ENCODE data around the gene ANO2. TPM values are rescaled to one million over a fixed set of nuclear protein-coding genes. Genes with fewer than 3 reads are reported as not detected.
"Not testable (repeated sequence)": the region's sequence is repeated elsewhere in the genome, so short reads cannot be mapped to it uniquely, and the experiment has no call there.

ANO2 gene
- total and polyA plus RNA-seq, 4 donors: 2.4 to 30.8 (median 27.8) TPM; not detected in 1

DNA sequence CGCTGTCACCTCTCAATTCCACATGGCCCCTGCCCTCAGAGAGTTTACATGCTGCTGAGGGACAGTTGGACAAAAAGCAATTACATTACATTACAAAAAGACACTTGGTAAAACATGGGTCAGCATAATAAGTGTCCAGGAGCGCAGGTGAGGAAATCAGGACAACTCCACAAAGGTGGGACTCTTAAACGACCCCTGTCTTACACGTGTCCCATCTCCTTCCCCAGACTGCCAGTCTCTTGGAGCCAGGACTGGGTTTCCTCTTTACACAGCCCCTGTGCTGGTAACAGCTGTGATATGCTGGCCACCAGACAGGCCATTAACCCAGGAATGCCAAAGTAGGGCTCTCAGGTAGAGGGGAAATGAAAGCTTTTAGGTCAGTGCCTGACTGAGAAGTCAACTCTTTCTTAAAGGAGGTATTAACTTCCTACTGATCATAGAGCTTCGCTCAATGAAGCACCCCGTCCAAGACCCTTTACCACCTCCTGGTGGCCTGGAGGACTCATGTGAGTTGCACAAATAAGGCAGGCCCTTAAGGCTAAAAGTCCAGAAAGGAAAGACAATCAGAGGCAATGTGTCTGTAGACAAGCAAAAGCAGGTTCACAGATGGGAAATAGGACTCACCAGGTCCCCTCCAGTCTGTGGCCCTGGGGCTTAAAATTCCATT, 55.5 kb downstream of the ANO2 start:
- H3K9me3 ChIP-seq (ENCODE audit: control insufficient read depth, low read length): no peaks in the 10 kb centered on the region
- H3K4me1 ChIP-seq (ENCODE audit: control insufficient read depth in 1 of 2, insufficient read depth in 2 of 2, low read length in 2 of 2): no peaks in the 10 kb centered on the region
- H3K36me3 ChIP-seq (ENCODE audit: control insufficient read depth in 1 of 2, insufficient read depth in 2 of 2, low read length in 1 of 2): no peaks in the 10 kb centered on the region
- no peak overlapping the region for H3K27ac ChIP-seq (ENCODE audit: low read depth in 1 of 2, low read length in 2 of 2)
- ATAC-seq (ENCODE audit: low FRiP score) (no peak), DNase-seq (no peak)
- 90 to 92% methylated on average over 6 of the region's 6 CpGs for WGBS, 2 donors
- intact Hi-C loops (cut with DNase I): no loop called here
- no peak overlapping the region for H3K4me3 ChIP-seq (ENCODE audit: low read length in 2 of 2)
- H3K27me3 ChIP-seq (ENCODE audit: control insufficient read depth in 1 of 2, insufficient read depth in 2 of 2, low read length in 1 of 2): peaks cover 0 to 2% of the 10 kb centered on the region in 2 donors

DNA sequence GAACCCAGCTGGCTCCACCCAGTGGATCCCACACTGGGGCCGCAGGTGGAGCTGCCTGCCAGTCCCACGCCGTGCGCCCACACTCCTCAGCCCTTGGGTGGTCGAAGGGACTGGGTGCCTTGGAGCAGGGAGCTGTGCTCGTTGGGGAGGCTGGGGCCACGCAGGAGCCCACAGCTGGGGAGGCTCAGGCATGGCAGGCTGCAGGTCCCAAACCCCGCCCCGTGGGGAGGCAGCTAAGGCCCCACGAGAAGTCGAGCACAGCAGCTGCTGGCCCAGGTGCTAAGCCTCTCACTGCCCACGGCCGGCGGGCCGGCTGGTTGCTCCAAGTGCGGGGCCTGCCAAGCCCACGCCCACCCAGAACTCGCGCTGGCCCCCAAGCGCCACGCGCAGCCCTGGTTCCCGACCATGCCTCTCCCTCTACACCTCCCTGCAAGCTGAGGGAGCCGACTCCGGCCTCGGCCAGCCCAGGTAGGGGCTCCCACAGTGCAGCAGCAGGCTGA, 56.2 kb downstream of the ANO2 start:
- 92 to 94% methylated on average over 26 of the region's 26 CpGs for WGBS, 2 donors
- intact Hi-C loops (cut with DNase I): no loop called here
- H3K4me1 ChIP-seq (ENCODE audit: control insufficient read depth in 1 of 2, insufficient read depth in 2 of 2, low read length in 2 of 2): no peaks in the 10 kb centered on the region
- H3K27ac ChIP-seq (ENCODE audit: low read depth in 1 of 2, low read length in 2 of 2): no peak overlapping the region
- DNase-seq (no peak), ATAC-seq (ENCODE audit: low FRiP score) (no peak)
- H3K36me3 ChIP-seq (ENCODE audit: control insufficient read depth in 1 of 2, insufficient read depth in 2 of 2, low read length in 1 of 2): no peaks in the 10 kb centered on the region
- peaks cover 0 to 2% of the 10 kb centered on the region in 2 donors for H3K27me3 ChIP-seq (ENCODE audit: control insufficient read depth in 1 of 2, insufficient read depth in 2 of 2, low read length in 1 of 2)
- no peak overlapping the region for H3K4me3 ChIP-seq (ENCODE audit: low read length in 2 of 2)
- no peaks in the 10 kb centered on the region for H3K9me3 ChIP-seq (ENCODE audit: control insufficient read depth, low read length)

DNA sequence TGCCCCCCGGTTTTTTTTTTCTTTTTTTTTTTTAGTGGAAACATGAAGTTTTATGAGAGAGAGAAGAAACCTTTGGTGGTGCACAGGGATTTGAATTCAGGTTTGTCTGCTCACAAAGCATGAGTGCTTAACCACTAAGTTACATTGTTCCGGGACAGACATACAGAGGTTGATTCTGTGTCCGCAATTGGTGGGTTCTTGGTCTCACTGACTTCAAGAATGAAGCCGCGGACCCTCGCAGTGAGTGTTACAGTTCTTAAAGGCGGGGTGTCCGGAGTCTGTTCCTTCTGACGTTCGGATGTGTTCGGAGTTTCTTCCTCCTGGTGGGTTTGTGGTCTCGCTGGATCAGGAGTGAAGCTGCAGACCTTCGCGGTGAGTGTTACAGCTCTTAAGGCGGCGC, 57.2 kb downstream of the ANO2 start:
- H3K4me3 ChIP-seq (ENCODE audit: low read length in 2 of 2); H3K27ac ChIP-seq (ENCODE audit: low read depth in 1 of 2, low read length in 2 of 2); DNase-seq; H3K36me3 ChIP-seq (ENCODE audit: control insufficient read depth in 1 of 2, insufficient read depth in 2 of 2, low read length in 1 of 2); H3K27me3 ChIP-seq (ENCODE audit: control insufficient read depth in 1 of 2, insufficient read depth in 2 of 2, low read length in 1 of 2); intact Hi-C loops (cut with DNase I); H3K4me1 ChIP-seq (ENCODE audit: control insufficient read depth in 1 of 2, insufficient read depth in 2 of 2, low read length in 2 of 2); H3K9me3 ChIP-seq (ENCODE audit: control insufficient read depth, low read length); ATAC-seq (ENCODE audit: low FRiP score): not testable (repeated sequence)
- 82 to 88% methylated on average over 16 of the region's 16 CpGs for WGBS, 2 donors

DNA sequence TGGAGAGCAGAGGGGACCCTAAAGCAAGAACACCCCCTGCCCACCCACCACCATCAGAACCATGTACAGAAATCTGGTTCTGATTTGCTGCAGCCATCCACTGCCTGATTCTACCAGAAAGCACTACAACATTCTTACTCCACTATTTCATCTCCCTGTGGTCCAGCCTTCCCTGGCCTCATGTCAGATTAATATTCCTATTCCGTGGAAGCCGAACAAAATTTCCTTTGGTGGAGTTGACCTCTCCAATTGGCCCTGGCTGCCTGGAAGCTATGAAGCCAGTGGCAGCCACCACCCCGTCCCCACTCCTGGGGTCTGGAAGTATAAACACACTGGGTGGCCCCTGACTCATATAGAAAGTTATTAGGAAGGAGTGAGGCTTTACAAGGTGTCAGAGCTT, 60.2 kb downstream of the ANO2 start:
- no peaks in the 10 kb centered on the region for H3K4me1 ChIP-seq (ENCODE audit: control insufficient read depth in 1 of 2, insufficient read depth in 2 of 2, low read length in 2 of 2)
- no peak for DNase-seq
- H3K4me3 ChIP-seq (ENCODE audit: low read length in 2 of 2): no peak overlapping the region
- 27 to 43% methylated on average over 3 of the region's 3 CpGs for WGBS, 2 donors
- no peaks in the 10 kb centered on the region for H3K9me3 ChIP-seq (ENCODE audit: control insufficient read depth, low read length)
- no peak for ATAC-seq (ENCODE audit: low FRiP score)
- H3K36me3 ChIP-seq (ENCODE audit: control insufficient read depth in 1 of 2, insufficient read depth in 2 of 2, low read length in 1 of 2): no peaks in the 10 kb centered on the region
- intact Hi-C loops (cut with DNase I): no loop called here
- H3K27ac ChIP-seq (ENCODE audit: low read depth in 1 of 2, low read length in 2 of 2): no peak overlapping the region
- peaks cover 0 to 2% of the 10 kb centered on the region in 2 donors for H3K27me3 ChIP-seq (ENCODE audit: control insufficient read depth in 1 of 2, insufficient read depth in 2 of 2, low read length in 1 of 2)

DNA sequence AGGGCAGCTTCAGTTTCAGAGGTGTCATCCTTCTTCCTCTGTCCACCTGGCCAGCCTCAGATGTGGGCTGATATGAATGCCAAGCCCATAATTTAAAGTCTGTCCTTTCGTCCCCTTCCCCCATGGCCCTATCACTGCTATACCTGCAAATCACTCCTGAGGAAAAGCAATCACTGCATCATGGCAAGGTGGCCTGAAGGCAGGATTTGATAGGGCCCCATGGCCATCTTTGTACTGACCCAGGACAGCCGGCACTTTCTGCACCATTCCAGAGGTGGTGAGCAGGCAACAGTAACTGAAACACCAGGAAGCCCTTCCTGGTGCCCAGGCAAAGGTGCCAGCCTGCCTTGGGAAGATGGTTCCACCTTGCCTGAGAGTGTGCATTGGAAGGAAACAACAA, 60.8 kb downstream of the ANO2 start:
- intact Hi-C loops (cut with DNase I): no loop called here
- DNase-seq: no peak
- Histone ChIP-seq H3K36me3 (ENCODE audit: control insufficient read depth in 1 of 2, insufficient read depth in 2 of 2, low read length in 1 of 2) (no peaks in the 10 kb centered on the region), H3K4me3 (ENCODE audit: low read length in 2 of 2) (no peak overlapping the region), H3K9me3 (ENCODE audit: control insufficient read depth, low read length) (no peaks in the 10 kb centered on the region), H3K27ac (ENCODE audit: low read depth in 1 of 2, low read length in 2 of 2) (no peak overlapping the region), H3K4me1 (ENCODE audit: control insufficient read depth in 1 of 2, insufficient read depth in 2 of 2, low read length in 2 of 2) (no peaks in the 10 kb centered on the region), H3K27me3 (ENCODE audit: control insufficient read depth in 1 of 2, insufficient read depth in 2 of 2, low read length in 1 of 2) (peaks cover 0 to 2% of the 10 kb centered on the region in 2 donors)
- no peak for ATAC-seq (ENCODE audit: low FRiP score)
- WGBS, 2 donors: 82 to 84% methylated on average over 2 of the region's 2 CpGs

DNA sequence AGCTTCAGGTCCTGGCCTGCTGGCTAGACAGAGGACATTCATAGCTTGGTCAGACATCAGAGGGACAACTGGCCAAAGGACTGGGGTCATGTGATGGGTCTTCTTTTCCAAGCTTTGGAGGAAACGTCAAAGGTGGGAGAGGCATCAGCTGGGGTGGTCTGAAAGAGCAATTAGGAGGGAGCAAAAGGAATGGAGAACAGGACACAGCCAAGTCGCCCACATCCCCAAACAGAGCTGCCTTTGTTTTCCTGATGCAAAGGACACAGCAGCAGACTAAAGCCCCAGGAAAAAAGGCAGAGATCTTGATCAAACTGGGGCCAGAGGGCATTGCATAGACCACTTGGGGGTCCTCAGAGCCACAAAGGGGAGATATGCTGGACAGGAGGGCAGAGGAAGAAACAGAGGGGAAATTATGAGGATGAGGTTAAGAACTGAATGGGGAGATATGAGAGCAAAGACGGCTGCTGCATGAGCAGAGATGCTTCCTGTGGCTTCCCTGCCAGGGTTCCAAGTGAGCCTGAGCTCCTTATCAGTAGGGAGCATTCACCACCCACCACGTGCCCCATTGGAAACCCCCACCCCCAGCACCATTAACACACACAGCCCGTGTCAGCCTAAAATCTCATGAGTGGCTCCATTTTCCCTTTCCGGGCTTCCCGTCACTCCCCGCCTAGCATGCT, 62.4 kb downstream of the ANO2 start:
- no peaks in the 10 kb centered on the region for H3K4me1 ChIP-seq (ENCODE audit: control insufficient read depth in 1 of 2, insufficient read depth in 2 of 2, low read length in 2 of 2)
- intact Hi-C loops (cut with DNase I): no loop called here
- DNase-seq: no peak
- no peaks in the 10 kb centered on the region for H3K36me3 ChIP-seq (ENCODE audit: control insufficient read depth in 1 of 2, insufficient read depth in 2 of 2, low read length in 1 of 2)
- H3K9me3 ChIP-seq (ENCODE audit: control insufficient read depth, low read length): no peaks in the 10 kb centered on the region
- H3K4me3 ChIP-seq (ENCODE audit: low read length in 2 of 2): no peak overlapping the region
- ATAC-seq (ENCODE audit: low FRiP score): no peak
- peaks cover 0 to 2% of the 10 kb centered on the region in 2 donors for H3K27me3 ChIP-seq (ENCODE audit: control insufficient read depth in 1 of 2, insufficient read depth in 2 of 2, low read length in 1 of 2)
- no peak overlapping the region for H3K27ac ChIP-seq (ENCODE audit: low read depth in 1 of 2, low read length in 2 of 2)
- 51 to 54% methylated on average over 8 of the region's 8 CpGs for WGBS, 2 donors

DNA sequence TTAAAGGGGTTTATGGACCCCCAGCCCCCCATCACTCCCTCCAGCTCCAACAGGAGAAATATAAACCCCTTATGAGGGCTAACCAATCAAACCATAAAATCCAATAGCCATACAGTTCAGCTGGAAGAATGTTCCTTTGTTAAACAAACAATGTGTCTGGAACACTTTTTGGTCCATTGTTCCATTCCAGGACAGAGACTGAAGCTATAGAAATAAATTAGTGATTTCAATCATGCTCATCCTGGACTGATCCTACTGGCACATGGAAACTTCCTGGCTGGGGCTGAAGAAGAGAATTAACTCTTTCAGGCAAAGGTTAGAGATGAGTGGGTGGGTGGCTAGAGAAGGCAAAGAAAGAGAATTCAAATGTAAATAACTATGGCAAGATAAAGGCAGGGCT, 63.4 kb downstream of the ANO2 start:
- H3K4me1 ChIP-seq (ENCODE audit: control insufficient read depth in 1 of 2, insufficient read depth in 2 of 2, low read length in 2 of 2): no peaks in the 10 kb centered on the region
- no peak overlapping the region for H3K4me3 ChIP-seq (ENCODE audit: low read length in 2 of 2)
- no peaks in the 10 kb centered on the region for H3K27me3 ChIP-seq (ENCODE audit: control insufficient read depth in 1 of 2, insufficient read depth in 2 of 2, low read length in 1 of 2)
- H3K27ac ChIP-seq (ENCODE audit: low read depth in 1 of 2, low read length in 2 of 2): no peak overlapping the region
- ATAC-seq (ENCODE audit: low FRiP score) (no peak), DNase-seq (no peak)
- no peaks in the 10 kb centered on the region for H3K9me3 ChIP-seq (ENCODE audit: control insufficient read depth, low read length)
- intact Hi-C loops (cut with DNase I): no loop called here
- H3K36me3 ChIP-seq (ENCODE audit: control insufficient read depth in 1 of 2, insufficient read depth in 2 of 2, low read length in 1 of 2): no peaks in the 10 kb centered on the region

DNA sequence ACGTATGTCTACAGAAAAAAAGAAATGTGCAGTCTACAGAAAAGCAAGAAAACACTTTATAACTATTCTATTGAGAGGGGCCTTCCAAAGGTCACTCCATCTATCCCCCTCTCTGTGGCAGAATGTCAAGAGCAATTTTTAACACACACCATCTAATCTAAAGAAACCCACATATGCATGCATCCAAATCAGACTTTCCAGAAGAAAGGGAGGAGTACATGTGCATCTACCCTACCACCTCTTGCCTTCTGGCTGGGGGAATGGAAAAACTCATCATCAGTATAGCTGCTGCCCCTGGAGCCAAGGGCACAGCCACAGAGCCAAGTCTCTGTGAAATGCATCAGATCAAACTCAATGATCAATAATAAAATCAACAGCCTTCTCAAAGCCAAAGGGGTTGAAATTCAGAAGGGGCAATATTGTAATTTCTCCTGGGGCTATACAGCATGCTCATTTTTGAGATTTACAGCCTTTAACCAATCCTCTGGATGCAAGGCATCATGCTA, 63.9 kb downstream of the ANO2 start:
- no peaks in the 10 kb centered on the region for H3K36me3 ChIP-seq (ENCODE audit: control insufficient read depth in 1 of 2, insufficient read depth in 2 of 2, low read length in 1 of 2)
- H3K27ac ChIP-seq (ENCODE audit: low read depth in 1 of 2, low read length in 2 of 2): no peak overlapping the region
- H3K27me3 ChIP-seq (ENCODE audit: control insufficient read depth in 1 of 2, insufficient read depth in 2 of 2, low read length in 1 of 2): no peaks in the 10 kb centered on the region
- no peaks in the 10 kb centered on the region for H3K9me3 ChIP-seq (ENCODE audit: control insufficient read depth, low read length)
- H3K4me3 ChIP-seq (ENCODE audit: low read length in 2 of 2): no peak overlapping the region
- intact Hi-C loops (cut with DNase I): no loop called here
- no peaks in the 10 kb centered on the region for H3K4me1 ChIP-seq (ENCODE audit: control insufficient read depth in 1 of 2, insufficient read depth in 2 of 2, low read length in 2 of 2)
- ATAC-seq (ENCODE audit: low FRiP score) (no peak), DNase-seq (no peak)
- WGBS, 2 donors: 89 to 94% methylated on average over 1 of the region's 1 CpG

DNA sequence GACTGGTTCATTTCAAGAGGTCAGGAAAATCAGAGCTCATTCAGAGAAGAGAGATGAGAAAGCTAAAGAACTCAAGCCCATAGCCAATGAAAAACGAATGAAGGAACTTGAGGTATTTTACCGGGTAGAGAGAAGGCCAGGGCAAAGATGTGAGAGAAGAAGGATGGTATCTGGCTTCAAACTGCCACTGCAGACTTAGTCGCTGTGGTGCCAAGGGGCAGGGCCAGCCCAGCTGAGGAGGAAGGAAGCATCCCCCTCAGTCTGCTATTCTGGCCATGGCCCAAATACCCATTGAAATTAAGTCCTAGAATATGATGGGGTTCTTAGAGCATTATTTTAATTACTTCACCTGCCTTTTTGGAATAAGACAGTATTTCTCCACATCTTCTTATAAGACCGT, 69.2 kb downstream of the ANO2 start:
- 70 to 77% methylated on average over 4 of the region's 4 CpGs for WGBS, 2 donors
- no peaks in the 10 kb centered on the region for H3K9me3 ChIP-seq (ENCODE audit: control insufficient read depth, low read length)
- H3K27ac ChIP-seq (ENCODE audit: low read depth in 1 of 2, low read length in 2 of 2): no peak overlapping the region
- H3K36me3 ChIP-seq (ENCODE audit: control insufficient read depth in 1 of 2, insufficient read depth in 2 of 2, low read length in 1 of 2): no peaks in the 10 kb centered on the region
- H3K4me1 ChIP-seq (ENCODE audit: control insufficient read depth in 1 of 2, insufficient read depth in 2 of 2, low read length in 2 of 2): no peaks in the 10 kb centered on the region
- intact Hi-C loops (cut with DNase I): no loop called here
- ATAC-seq (ENCODE audit: low FRiP score): no peak
- no peaks in the 10 kb centered on the region for H3K27me3 ChIP-seq (ENCODE audit: control insufficient read depth in 1 of 2, insufficient read depth in 2 of 2, low read length in 1 of 2)
- no peak overlapping the region for H3K4me3 ChIP-seq (ENCODE audit: low read length in 2 of 2)
- no peak for DNase-seq

Measured in aorta (tissue), 5 donors.